Central memory CD8-positive, alpha-beta T cell (primary cell): Measurements from ENCODE around the gene ZNF205.

Experiments used
- ATAC-seq: fragments of 150-1000 bp; cut with Tn5 transposase; replicated peaks from 2 replicates; pipeline ENCODE4 v1.10.0; 2022; ENCODE audit warnings: mild to moderate bottlenecking, moderate FRiP score, moderate number of reproducible peaks; ENCODE audit not compliant: poor library complexity, severe bottlenecking; ENCODE audit errors: extremely low read depth
- DNase-seq, 2 donors: peaks; one replicate each; pipeline ENCODE4 v3.0.0; 2021; ENCODE audit warnings: low spot score in 2 of 2
- H3K27ac Mint-ChIP-seq: one replicate; pipeline ENCODE4 v1.8.0; 2022; ENCODE audit warnings: low read depth, mild to moderate bottlenecking, moderate library complexity, mixed read lengths
- H3K27me3 Mint-ChIP-seq: one replicate; pipeline ENCODE4 v1.8.0; 2022; ENCODE audit warnings: mixed read lengths
- H3K36me3 Mint-ChIP-seq: one replicate; pipeline ENCODE4 v1.8.0; 2022; ENCODE audit warnings: mild to moderate bottlenecking, moderate library complexity, mixed read lengths; ENCODE audit not compliant: insufficient read depth
- H3K4me1 Mint-ChIP-seq: one replicate; pipeline ENCODE4 v1.8.0; 2022; ENCODE audit warnings: mixed read lengths
- H3K4me3 Mint-ChIP-seq: one replicate; pipeline ENCODE4 v1.8.0; 2022; ENCODE audit warnings: mild to moderate bottlenecking, moderate library complexity, mixed read lengths
- H3K9me3 Mint-ChIP-seq: one replicate; pipeline ENCODE4 v1.8.0; 2022; ENCODE audit warnings: mixed read lengths

Gene ZNF205

GRCh38 chr16:3145151-3145550 is 32.8 kb downstream of the ZNF205 start:
- H3K9me3 Mint-ChIP-seq, result no peaks in the 10 kb centered on the region
- no peak overlapping the region for H3K4me3 Mint-ChIP-seq
- peak overlapping the region; percentile 59 for H3K27ac Mint-ChIP-seq
- ATAC-seq (no peak), DNase-seq (no peak)
- no peaks in the 10 kb centered on the region for H3K27me3 Mint-ChIP-seq
- H3K4me1 Mint-ChIP-seq, result peaks cover 14% of the 10 kb centered on the region
- peaks cover 12% of the 10 kb centered on the region for H3K36me3 Mint-ChIP-seq

- ATAC-seq, result no peak
- H3K27me3 Mint-ChIP-seq, result no peaks in the 10 kb centered on the region
- peaks cover 19% of the 10 kb centered on the region for H3K4me1 Mint-ChIP-seq
- H3K4me3 Mint-ChIP-seq, result no peak overlapping the region
- H3K36me3 Mint-ChIP-seq, result peaks cover 14% of the 10 kb centered on the region
- DNase-seq, result no peak
- peak overlapping the region; percentile 59 for H3K27ac Mint-ChIP-seq
- H3K9me3 Mint-ChIP-seq, result no peaks in the 10 kb centered on the region
Observed at GRCh38 chr16:3145660-3146059, 33.3 kb downstream of the ZNF205 start.

- Mint-ChIP-seq H3K27ac (no peak overlapping the region), H3K9me3 (no peaks in the 10 kb centered on the region), H3K4me1 (peaks cover 30% of the 10 kb centered on the region), H3K27me3 (no peaks in the 10 kb centered on the region), H3K4me3 (no peak overlapping the region), H3K36me3 (peaks cover 28% of the 10 kb centered on the region)
- ATAC-seq (no peak), DNase-seq (no peak)
Observed at GRCh38 chr16:3147046-3147756, 34.8 kb downstream of the ZNF205 start.

GRCh38 chr16:3147757-3148104 is 35.3 kb downstream of the ZNF205 start:
- Mint-ChIP-seq H3K9me3 (no peaks in the 10 kb centered on the region), H3K4me1 (peaks cover 35% of the 10 kb centered on the region), H3K27me3 (no peaks in the 10 kb centered on the region), H3K27ac (no peak overlapping the region), H3K36me3 (peaks cover 33% of the 10 kb centered on the region), H3K4me3 (no peak overlapping the region)
- ATAC-seq (no peak), DNase-seq (no peak)

- DNase-seq (no peak), ATAC-seq (no peak)
- H3K27ac Mint-ChIP-seq, result peak overlapping the region; percentile 100
- no peaks in the 10 kb centered on the region for H3K9me3 Mint-ChIP-seq
- peaks cover 37% of the 10 kb centered on the region for H3K4me1 Mint-ChIP-seq
- peak overlapping the region; percentile 88 for H3K4me3 Mint-ChIP-seq
- H3K27me3 Mint-ChIP-seq, result no peaks in the 10 kb centered on the region
- peaks cover 36% of the 10 kb centered on the region for H3K36me3 Mint-ChIP-seq
Observed at GRCh38 chr16:3148256-3149192, 36.1 kb downstream of the ZNF205 start.

- no peaks in the 10 kb centered on the region for H3K27me3 Mint-ChIP-seq
- H3K4me1 Mint-ChIP-seq, result peaks cover 37% of the 10 kb centered on the region
- ATAC-seq (no peak), DNase-seq (no peak)
- H3K9me3 Mint-ChIP-seq, result peaks cover 3% of the 10 kb centered on the region
- peak overlapping the region; percentile 88 for H3K4me3 Mint-ChIP-seq
- peak overlapping the region; percentile 100 for H3K27ac Mint-ChIP-seq
- peaks cover 40% of the 10 kb centered on the region for H3K36me3 Mint-ChIP-seq
Observed at GRCh38 chr16:3149193-3149530, 36.8 kb downstream of the ZNF205 start.

- peaks cover 6% of the 10 kb centered on the region for H3K9me3 Mint-ChIP-seq
- ATAC-seq (peak; percentile 18), DNase-seq (peak in 1 of 2 donors; percentile 27)
- H3K4me1 Mint-ChIP-seq, result peaks cover 36% of the 10 kb centered on the region
- no peaks in the 10 kb centered on the region for H3K27me3 Mint-ChIP-seq
- peaks cover 43% of the 10 kb centered on the region for H3K36me3 Mint-ChIP-seq
- H3K27ac Mint-ChIP-seq, result peak overlapping the region; percentile 100
- peak overlapping the region; percentile 88 for H3K4me3 Mint-ChIP-seq
Observed at GRCh38 chr16:3149630-3150345, 37.4 kb downstream of the ZNF205 start.

GRCh38 chr16:3150346-3151218 is 38.2 kb downstream of the ZNF205 start:
- peak; percentile 78 for ATAC-seq
- DNase-seq, result peak; percentile 97 to 100
- Mint-ChIP-seq H3K4me3 (peak overlapping the region; percentile 88), H3K27me3 (no peaks in the 10 kb centered on the region), H3K9me3 (peaks cover 6% of the 10 kb centered on the region), H3K27ac (peak overlapping the region; percentile 100), H3K36me3 (peaks cover 44% of the 10 kb centered on the region), H3K4me1 (peaks cover 30% of the 10 kb centered on the region)

- no peak for ATAC-seq
- Mint-ChIP-seq H3K9me3 (peaks cover 6% of the 10 kb centered on the region), H3K27ac (peak overlapping the region; percentile 100), H3K36me3 (peaks cover 50% of the 10 kb centered on the region), H3K27me3 (no peaks in the 10 kb centered on the region), H3K4me3 (peak overlapping the region; percentile 88), H3K4me1 (peaks cover 30% of the 10 kb centered on the region)
- DNase-seq, result peak in 1 of 2 donors; percentile 31
Observed at GRCh38 chr16:3152027-3152276, 39.6 kb downstream of the ZNF205 start.

GRCh38 chr16:3152277-3152990 is 40.0 kb downstream of the ZNF205 start:
- ATAC-seq, result no peak
- H3K27ac Mint-ChIP-seq, result peak overlapping the region; percentile 100
- H3K4me3 Mint-ChIP-seq, result peak overlapping the region; percentile 88
- H3K27me3 Mint-ChIP-seq, result no peaks in the 10 kb centered on the region
- peaks cover 54% of the 10 kb centered on the region for H3K36me3 Mint-ChIP-seq
- peaks cover 34% of the 10 kb centered on the region for H3K4me1 Mint-ChIP-seq
- peaks cover 6% of the 10 kb centered on the region for H3K9me3 Mint-ChIP-seq
- peak; percentile 62 to 75 for DNase-seq

- peak overlapping the region; percentile 100 for H3K27ac Mint-ChIP-seq
- H3K4me1 Mint-ChIP-seq, result peaks cover 40% of the 10 kb centered on the region
- H3K36me3 Mint-ChIP-seq, result peaks cover 60% of the 10 kb centered on the region
- peaks cover 6% of the 10 kb centered on the region for H3K9me3 Mint-ChIP-seq
- ATAC-seq (no peak), DNase-seq (no peak)
- H3K27me3 Mint-ChIP-seq, result no peaks in the 10 kb centered on the region
- H3K4me3 Mint-ChIP-seq, result peak overlapping the region; percentile 88
Observed at GRCh38 chr16:3152991-3153368, 40.6 kb downstream of the ZNF205 start.
